ENCODE data around the gene PLA2G2A.

PLA2G2A gene

GRCh38 chr1:19981507-19982312 is 2.3 kb upstream of the PLA2G2A start:
- ATAC-seq (ENCODE audit: low read depth) (no peak), DNase-seq (ENCODE audit: low spot score in 2 of 2) (no peak)
- Mint-ChIP-seq H3K4me1 (no peaks in the 10 kb centered on the region), H3K27me3 (peaks cover 7% of the 10 kb centered on the region), H3K36me3 (peaks cover 2% of the 10 kb centered on the region), H3K27ac (no peak overlapping the region), H3K4me3 (no peak overlapping the region), H3K9me3 (no peaks in the 10 kb centered on the region)

- no peak overlapping the region for H3K27ac Mint-ChIP-seq
- no peak for ATAC-seq (ENCODE audit: low read depth)
- H3K9me3 Mint-ChIP-seq = no peaks in the 10 kb centered on the region
- H3K27me3 Mint-ChIP-seq = peaks cover 8% of the 10 kb centered on the region
- H3K36me3 Mint-ChIP-seq = peaks cover 2% of the 10 kb centered on the region
- H3K4me3 Mint-ChIP-seq = no peak overlapping the region
- DNase-seq (ENCODE audit: low spot score in 2 of 2) = no peak
- H3K4me1 Mint-ChIP-seq = no peaks in the 10 kb centered on the region
Observed at GRCh38 chr1:19981170-19981506, 1.7 kb upstream of the PLA2G2A start.

- ATAC-seq (ENCODE audit: low read depth) = no peak
- H3K27me3 Mint-ChIP-seq = peaks cover 8% of the 10 kb centered on the region
Observed at GRCh38 chr1:19980314-19980713, 896 bp upstream of the PLA2G2A start.

GRCh38 chr1:19978143-19978542 is 1.3 kb downstream of the PLA2G2A start:
- Mint-ChIP-seq H3K4me3 (no peak overlapping the region), H3K27me3 (peaks cover 7% of the 10 kb centered on the region), H3K36me3 (peaks cover 2% of the 10 kb centered on the region), H3K4me1 (no peaks in the 10 kb centered on the region), H3K27ac (no peak overlapping the region), H3K9me3 (no peaks in the 10 kb centered on the region)
- ATAC-seq (ENCODE audit: low read depth) (no peak), DNase-seq (ENCODE audit: low spot score in 2 of 2) (no peak)

More at GRCh38 chr1:19980314-19980713, 896 bp upstream of the PLA2G2A start:
- Mint-ChIP-seq H3K36me3 (peaks cover 2% of the 10 kb centered on the region), H3K4me3 (no peak overlapping the region), H3K9me3 (no peaks in the 10 kb centered on the region), H3K4me1 (no peaks in the 10 kb centered on the region), H3K27ac (no peak overlapping the region)
- no peak for DNase-seq (ENCODE audit: low spot score in 2 of 2)

- H3K27me3 Mint-ChIP-seq = peaks cover 6% of the 10 kb centered on the region
- H3K27ac Mint-ChIP-seq = no peak overlapping the region
- H3K36me3 Mint-ChIP-seq = peaks cover 2% of the 10 kb centered on the region
- no peak for DNase-seq (ENCODE audit: low spot score in 2 of 2)
- H3K4me1 Mint-ChIP-seq = no peaks in the 10 kb centered on the region
- no peaks in the 10 kb centered on the region for H3K9me3 Mint-ChIP-seq
- no peak overlapping the region for H3K4me3 Mint-ChIP-seq
- no peak for ATAC-seq (ENCODE audit: low read depth)
Observed at GRCh38 chr1:19976317-19977003, 3.0 kb downstream of the PLA2G2A start.

GRCh38 chr1:19975423-19976193 is 3.8 kb downstream of the PLA2G2A start:
- Mint-ChIP-seq H3K27ac (no peak overlapping the region), H3K9me3 (no peaks in the 10 kb centered on the region), H3K4me3 (no peak overlapping the region), H3K4me1 (no peaks in the 10 kb centered on the region), H3K27me3 (peaks cover 9% of the 10 kb centered on the region), H3K36me3 (peaks cover 2% of the 10 kb centered on the region)
- no peak for DNase-seq (ENCODE audit: low spot score in 2 of 2)
- no peak for ATAC-seq (ENCODE audit: low read depth)

DNA sequence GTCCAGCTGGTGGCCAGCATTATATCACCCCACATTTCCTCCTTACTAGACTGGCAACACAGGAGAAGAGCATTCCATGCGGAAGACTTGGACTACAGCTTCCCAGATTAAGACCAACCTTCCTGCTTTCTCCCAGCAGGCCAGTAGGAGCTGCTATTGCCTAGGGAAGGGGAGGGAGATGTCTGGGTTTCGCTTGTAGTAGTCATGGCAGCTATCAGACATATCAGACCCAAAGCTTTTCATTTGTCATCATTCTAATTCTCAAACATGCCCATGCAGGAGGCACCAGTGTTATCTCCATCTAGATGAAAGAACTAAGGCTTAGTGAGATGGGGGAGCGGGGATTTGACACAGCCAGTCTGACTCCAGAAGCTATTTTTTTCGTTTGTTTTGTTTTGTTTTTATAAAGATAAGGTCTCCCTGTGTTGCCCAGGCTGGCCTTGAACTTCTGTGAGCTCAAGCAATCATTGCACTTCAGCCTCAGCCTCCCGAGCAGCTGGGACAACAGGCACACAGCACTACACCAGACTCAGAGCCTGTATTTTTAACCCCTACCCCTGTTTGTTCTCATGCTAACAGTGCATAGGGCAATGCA is 4.5 kb downstream of the PLA2G2A start:
- ATAC-seq (ENCODE audit: low read depth) = peak; percentile 43
- Mint-ChIP-seq H3K4me3 (no peak overlapping the region), H3K27me3 (peaks cover 12% of the 10 kb centered on the region)

GRCh38 chr1:19973616-19974015 is 5.8 kb downstream of the PLA2G2A start:
- DNase-seq (ENCODE audit: low spot score in 2 of 2) = no peak
- H3K27me3 Mint-ChIP-seq = peaks cover 9% of the 10 kb centered on the region
- no peak overlapping the region for H3K4me3 Mint-ChIP-seq
- no peaks in the 10 kb centered on the region for H3K9me3 Mint-ChIP-seq
- H3K4me1 Mint-ChIP-seq = no peaks in the 10 kb centered on the region
- H3K27ac Mint-ChIP-seq = no peak overlapping the region
- no peak for ATAC-seq (ENCODE audit: low read depth)
- no peaks in the 10 kb centered on the region for H3K36me3 Mint-ChIP-seq

More for the DNA sequence above, 4.5 kb downstream of the PLA2G2A start:
- H3K27ac Mint-ChIP-seq = no peak overlapping the region
- DNase-seq (ENCODE audit: low spot score in 2 of 2) = peak in 1 of 2 donors; percentile 22
- H3K9me3 Mint-ChIP-seq = no peaks in the 10 kb centered on the region
- no peaks in the 10 kb centered on the region for H3K4me1 Mint-ChIP-seq
- peaks cover 2% of the 10 kb centered on the region for H3K36me3 Mint-ChIP-seq

DNA sequence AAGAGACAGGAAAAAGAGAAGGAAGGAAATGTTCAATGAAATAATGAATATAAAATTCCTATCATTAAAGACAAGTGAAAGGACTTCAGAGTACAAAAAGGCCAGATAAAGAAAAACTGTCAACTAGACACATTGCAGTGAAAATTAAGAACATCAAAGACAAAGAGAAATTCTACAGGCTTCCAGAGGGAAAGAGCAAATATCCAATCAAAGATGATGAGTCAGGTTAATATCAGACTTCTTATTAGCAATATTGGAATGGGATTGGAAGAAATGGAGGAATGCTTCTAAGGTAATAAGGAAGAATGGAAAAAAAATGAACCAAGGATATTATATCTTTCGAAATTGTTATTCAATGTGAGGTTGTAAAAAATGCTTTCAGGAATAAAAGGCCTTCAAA is 7.8 kb downstream of the PLA2G2A start:
- H3K27me3 Mint-ChIP-seq = peaks cover 12% of the 10 kb centered on the region
- no peak for ATAC-seq (ENCODE audit: low read depth)

GRCh38 chr1:19969898-19970660 is 9.3 kb downstream of the PLA2G2A start:
- Mint-ChIP-seq H3K36me3 (no peaks in the 10 kb centered on the region), H3K9me3 (no peaks in the 10 kb centered on the region), H3K27ac (no peak overlapping the region)

More for the DNA sequence above, 7.8 kb downstream of the PLA2G2A start:
- Mint-ChIP-seq H3K4me1 (no peaks in the 10 kb centered on the region), H3K36me3 (no peaks in the 10 kb centered on the region), H3K4me3 (no peak overlapping the region), H3K9me3 (no peaks in the 10 kb centered on the region), H3K27ac (no peak overlapping the region)
- no peak for DNase-seq (ENCODE audit: low spot score in 2 of 2)

GRCh38 chr1:19967808-19968207 is 11.6 kb downstream of the PLA2G2A start:
- DNase-seq (ENCODE audit: low spot score in 2 of 2) (no peak), ATAC-seq (ENCODE audit: low read depth) (no peak)
- no peaks in the 10 kb centered on the region for H3K4me1 Mint-ChIP-seq
- H3K4me3 Mint-ChIP-seq = no peak overlapping the region
- no peak overlapping the region for H3K27ac Mint-ChIP-seq
- H3K36me3 Mint-ChIP-seq = peaks cover 2% of the 10 kb centered on the region
- H3K27me3 Mint-ChIP-seq = peaks cover 28% of the 10 kb centered on the region
- H3K9me3 Mint-ChIP-seq = peaks cover 4% of the 10 kb centered on the region

More at GRCh38 chr1:19969898-19970660, 9.3 kb downstream of the PLA2G2A start:
- no peak for DNase-seq (ENCODE audit: low spot score in 2 of 2)
- Mint-ChIP-seq H3K4me1 (no peaks in the 10 kb centered on the region), H3K27me3 (peaks cover 15% of the 10 kb centered on the region), H3K4me3 (no peak overlapping the region)
- ATAC-seq (ENCODE audit: low read depth) = no peak

DNA sequence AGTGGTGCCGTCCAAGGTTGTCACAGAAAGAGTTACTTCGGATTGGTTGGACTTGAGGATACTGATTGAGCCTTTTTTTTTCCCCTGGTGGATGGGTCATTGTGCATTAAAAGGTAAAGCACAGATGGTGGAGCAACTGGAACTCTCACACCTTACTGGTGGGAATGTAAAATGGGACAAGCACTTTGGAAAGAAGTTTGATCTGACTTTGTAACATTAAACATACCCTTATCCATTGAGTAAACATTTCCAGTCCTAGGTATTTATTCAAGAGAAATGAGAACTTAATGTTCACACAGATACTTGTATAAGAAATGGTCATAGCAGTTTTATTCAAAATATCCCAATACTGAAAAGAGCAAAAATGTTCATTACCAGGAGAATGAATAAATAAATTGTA is 14.9 kb downstream of the PLA2G2A start:
- DNase-seq (ENCODE audit: low spot score in 2 of 2) = no peak
- H3K9me3 Mint-ChIP-seq = peaks cover 5% of the 10 kb centered on the region

DNA sequence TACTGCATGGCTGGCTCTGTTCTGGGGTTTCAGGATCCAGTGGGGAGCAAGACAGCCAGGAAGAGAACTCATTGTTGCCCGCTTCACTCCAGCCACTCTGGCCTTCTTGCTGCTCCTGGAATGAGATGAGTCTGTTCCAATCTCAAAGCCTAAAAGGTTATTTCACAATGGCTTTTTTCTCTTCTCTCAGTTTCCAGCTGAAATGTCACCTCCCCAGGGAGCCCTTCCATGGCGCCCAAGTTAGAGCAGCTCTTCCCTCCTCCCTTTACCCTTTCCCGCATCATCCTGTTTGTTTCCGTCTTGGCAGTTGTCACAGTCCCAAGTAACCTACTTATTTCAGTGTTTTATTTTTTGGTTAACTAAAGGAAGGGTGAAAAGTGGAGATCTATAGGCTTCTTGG is 15.8 kb downstream of the PLA2G2A start:
- no peak overlapping the region for H3K27ac Mint-ChIP-seq
- no peak for DNase-seq (ENCODE audit: low spot score in 2 of 2)
- H3K9me3 Mint-ChIP-seq = peaks cover 5% of the 10 kb centered on the region
- peaks cover 6% of the 10 kb centered on the region for H3K4me1 Mint-ChIP-seq
- peaks cover 2% of the 10 kb centered on the region for H3K36me3 Mint-ChIP-seq
- no peak for ATAC-seq (ENCODE audit: low read depth)
- H3K4me3 Mint-ChIP-seq = no peak overlapping the region
- H3K27me3 Mint-ChIP-seq = peaks cover 32% of the 10 kb centered on the region

More for the DNA sequence above, 14.9 kb downstream of the PLA2G2A start:
- Mint-ChIP-seq H3K36me3 (peaks cover 2% of the 10 kb centered on the region), H3K27ac (no peak overlapping the region), H3K4me1 (peaks cover 6% of the 10 kb centered on the region), H3K27me3 (peaks cover 32% of the 10 kb centered on the region), H3K4me3 (no peak overlapping the region)
- no peak for ATAC-seq (ENCODE audit: low read depth)

Measured in memory B cell (primary cell).